Fibroblast of upper back skin (primary cell): Measurements from ENCODE around the gene ZFYVE28.
A peak's percentile ranks its signal among the peaks of the same experiment; 100 is the strongest.

Source experiments
- DNase-seq: peaks from one replicate; pipeline ENCODE4 v3.0.0-alpha.2; 2013

ZFYVE28 gene

DNA sequence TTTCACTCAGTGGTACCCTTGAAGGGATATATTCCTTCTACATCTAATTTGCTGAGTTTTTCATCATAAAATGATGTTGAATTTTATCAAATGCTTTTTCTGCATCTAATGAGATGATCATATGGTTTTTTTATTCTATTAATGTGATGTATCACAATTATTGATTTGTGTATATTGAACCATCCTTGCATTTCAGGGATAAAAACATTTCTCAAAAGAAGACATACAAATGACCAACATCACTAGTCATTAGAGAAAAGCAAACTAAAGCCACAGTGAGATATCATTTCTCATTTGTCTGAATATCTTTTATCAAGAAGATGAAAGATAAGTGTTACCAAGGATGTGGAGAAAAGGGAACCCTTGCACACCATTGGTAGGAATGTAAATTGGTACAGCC, 90.9 kb downstream of the ZFYVE28 start:
- DNase-seq = no peak

DNA sequence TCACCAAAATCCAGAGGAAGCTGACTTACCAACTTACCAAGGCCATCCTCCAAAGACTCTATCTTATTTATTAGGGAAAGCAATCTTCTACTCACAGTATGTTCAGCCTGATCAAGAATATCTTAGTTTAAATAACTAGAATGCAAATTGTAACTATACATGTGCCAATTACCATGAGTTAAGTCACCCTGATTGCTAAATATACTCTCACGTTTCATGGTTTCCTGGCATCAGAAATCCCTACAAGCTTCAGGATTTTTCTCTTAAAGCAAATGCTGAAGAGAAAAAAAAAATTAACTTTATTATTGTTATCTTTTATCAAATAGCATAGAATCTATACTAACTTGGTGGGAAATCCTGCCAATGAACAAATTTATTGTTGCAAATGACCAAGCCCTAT, 93.6 kb downstream of the ZFYVE28 start:
- DNase-seq = no peak

DNA sequence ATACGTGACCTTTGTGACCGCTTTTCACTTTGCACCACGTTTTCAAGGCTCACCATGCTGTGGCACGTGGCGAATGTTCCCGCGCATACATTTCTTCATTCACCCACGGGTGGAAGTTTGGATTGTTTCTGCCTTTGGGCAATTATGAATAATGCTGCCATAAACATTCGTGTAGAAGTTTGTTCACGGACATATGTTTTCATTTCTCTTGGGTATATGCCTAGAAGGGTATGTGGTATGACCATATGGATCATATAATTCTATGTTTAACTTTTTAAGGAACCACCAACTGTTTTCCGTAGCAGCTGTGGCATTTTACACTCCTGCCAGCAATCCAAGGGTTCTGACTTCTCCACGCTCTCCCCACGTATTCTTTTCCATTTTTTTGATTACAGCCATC, 95.6 kb downstream of the ZFYVE28 start:
- peak; percentile 40 for DNase-seq

GRCh38 chr4:2322227-2322626, 96.2 kb downstream of the ZFYVE28 start:
- DNase-seq = no peak

DNA sequence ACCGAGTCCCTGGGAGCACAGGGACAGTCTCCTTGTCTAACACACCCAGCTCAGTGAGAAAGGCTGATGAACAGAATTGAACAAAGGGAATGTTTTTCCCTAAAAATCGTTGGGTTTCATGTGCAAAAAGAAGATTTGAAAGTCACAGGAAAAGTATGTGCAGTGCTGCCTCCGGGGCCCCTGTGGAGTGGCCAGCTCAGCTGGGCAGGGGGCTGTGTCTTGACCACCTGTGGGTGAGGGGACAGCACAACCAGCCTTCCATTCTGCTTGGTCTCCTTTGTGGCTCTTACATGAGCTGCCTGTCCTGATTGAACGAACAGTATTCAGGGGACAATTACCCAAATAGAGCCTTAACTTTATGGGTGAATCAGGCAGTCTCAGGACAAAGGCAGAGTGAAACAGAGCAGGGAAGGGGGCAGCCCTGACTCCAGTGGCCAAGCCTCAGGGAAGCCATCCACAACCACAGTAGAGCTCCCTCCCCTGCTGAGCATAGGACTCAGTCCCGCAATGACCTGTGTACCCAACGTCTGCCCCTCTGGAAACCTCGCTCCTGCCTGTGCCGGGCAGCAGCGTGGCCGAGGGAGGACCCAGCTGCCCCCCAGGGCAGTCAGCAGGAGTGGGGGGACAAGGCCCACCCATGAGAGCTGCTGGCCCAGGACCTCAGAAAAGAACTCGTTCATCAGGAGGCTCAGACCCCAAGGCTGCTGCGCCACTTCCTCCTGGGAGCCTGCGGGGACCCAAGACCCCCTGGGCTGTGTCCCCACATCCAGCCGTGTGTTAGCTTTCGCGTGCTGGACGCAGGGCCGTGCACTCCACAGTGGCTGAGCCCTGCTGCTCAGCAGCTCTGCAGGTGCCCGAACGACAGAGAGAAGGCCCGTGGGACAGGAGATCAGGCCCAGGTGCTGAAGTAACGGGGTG, 96.9 kb downstream of the ZFYVE28 start:
- no peak for DNase-seq

DNA sequence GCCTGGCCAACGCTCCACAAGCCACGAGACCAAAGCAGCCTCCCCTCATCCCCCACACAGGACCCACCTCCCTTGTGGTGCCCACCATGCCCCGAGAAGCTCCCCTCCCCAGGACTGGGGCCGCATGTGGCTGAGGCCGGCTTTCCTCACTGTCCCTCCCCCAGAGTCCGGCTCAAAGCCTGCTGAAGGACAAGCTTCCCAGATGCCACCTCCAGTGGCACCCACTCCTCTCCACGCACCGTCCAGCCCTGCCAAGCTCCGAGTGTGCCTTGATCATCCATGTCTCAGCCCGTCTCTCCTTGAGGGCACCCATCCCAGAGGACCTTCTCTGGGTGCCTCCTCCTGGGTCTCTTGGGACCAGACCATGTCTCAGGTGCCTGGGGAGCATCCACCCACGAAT, 97.7 kb downstream of the ZFYVE28 start:
- DNase-seq = no peak

GRCh38 chr4:2320152-2320551, 98.3 kb downstream of the ZFYVE28 start:
- no peak for DNase-seq

- DNase-seq = no peak
Observed at GRCh38 chr4:2318885-2319284, 99.6 kb downstream of the ZFYVE28 start.

- DNase-seq = no peak
Observed at GRCh38 chr4:2318476-2318875, 100.0 kb downstream of the ZFYVE28 start.

DNA sequence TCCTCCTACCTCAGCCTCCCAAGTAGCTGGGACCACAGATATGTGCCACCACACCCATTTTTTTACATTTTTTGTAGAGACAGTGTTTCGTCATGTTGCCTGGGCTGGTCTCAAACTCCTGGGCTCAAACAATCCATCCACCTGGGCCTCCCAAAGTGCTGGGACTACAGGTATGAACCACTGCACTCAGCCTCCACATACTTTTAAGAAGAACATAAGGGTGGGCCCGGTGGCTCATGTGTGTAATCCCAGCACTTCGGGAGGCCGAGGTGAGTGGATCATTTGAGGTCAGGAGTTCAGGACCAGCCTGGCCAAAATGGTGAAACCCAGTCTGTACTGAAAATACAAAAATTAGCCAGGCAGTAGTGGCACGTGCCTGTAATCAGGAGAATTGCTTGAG, 105.1 kb downstream of the ZFYVE28 start:
- DNase-seq = no peak

GRCh38 chr4:2306773-2307410, 111.6 kb downstream of the ZFYVE28 start:
- DNase-seq = no peak

GRCh38 chr4:2305766-2306501, 112.5 kb downstream of the ZFYVE28 start:
- DNase-seq = no peak

GRCh38 chr4:2304877-2305561, 113.4 kb downstream of the ZFYVE28 start:
- no peak for DNase-seq

DNA sequence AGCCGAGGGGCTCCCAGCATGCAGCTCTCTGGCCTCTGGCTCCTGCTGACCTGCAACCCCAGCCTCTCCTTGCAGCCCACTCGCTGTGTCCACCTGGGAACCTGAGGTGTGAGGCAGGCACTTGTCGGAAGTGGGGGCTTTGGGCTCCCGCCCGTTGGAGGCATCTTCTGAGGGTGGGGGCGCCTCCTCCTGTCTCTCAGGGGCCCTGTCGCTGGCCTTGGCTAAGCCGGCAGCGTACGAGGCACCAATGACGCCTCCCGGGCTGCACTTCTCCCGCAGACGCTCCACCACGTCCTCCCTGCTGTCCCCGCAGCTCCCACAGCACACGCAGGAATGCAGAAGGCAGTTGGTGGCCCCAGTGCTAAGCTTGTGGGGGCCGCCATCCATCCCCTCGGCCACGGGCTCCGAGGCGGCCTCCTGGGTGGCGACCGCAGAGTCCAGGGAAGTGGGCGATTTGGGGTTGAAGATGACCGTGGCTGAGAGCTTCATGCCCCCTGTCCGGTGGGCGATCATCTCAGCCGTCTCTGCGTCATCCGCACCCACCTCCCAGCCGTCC, 114.0 kb downstream of the ZFYVE28 start:
- no peak for DNase-seq

DNA sequence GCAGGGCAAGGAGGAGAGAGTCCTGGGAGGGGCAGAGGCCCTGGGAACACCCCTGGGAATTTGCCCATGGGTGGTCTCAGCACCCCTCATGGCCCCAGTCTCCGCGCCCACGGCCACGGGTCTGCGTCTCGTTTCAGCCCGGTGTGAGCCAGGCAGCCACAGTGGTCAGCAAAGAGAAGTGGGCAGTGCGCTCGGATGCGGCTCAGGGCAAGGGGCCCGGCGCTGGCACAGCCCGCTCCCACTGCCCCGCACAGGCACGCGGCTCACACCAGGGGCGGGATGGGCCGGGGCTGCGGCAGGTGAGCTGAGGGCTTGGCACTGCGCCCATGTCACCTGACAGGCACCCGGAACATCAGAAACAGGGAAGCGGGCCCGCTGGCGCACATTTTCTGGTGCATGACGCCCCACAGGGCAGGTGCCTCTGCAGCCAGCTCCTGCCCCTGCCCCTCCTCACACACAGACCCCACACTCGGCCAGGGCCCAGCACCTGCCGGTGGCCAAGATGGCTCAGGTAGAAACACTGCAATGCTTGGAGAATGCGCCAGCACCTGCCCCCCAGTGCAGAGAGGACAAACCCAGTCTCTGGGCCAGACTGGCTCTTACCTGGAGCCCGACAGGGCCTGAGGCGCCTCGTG, 114.6 kb downstream of the ZFYVE28 start:
- no peak for DNase-seq

DNA sequence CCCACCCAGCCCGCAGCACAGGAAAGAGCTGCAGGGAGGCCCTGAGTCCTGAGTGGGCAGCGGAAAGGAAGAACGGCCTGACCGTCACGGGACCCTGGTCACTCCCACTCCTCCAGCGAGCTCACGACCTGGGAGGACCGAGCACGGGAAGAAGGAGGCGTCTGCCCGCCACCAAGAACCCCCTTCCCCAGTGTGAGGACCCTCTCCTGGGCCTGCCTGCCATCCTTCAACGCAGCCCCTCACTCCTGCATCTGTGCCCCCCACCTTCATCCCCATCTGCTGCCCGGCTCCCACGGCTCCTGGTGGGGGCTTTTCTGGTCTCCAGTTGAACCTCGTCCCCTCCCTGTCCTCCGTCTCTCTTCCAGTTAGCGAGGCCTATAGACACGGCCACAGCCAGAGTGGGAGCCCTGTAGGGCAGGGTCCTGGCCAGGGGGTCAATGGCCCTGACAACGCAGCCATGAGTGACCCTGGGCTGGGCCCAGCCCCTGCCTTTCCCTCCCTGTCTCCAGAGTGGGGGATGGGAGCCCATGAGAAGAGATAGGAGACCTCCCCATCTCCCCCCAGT, 115.2 kb downstream of the ZFYVE28 start:
- DNase-seq = no peak

GRCh38 chr4:2302387-2303119, 115.9 kb downstream of the ZFYVE28 start:
- DNase-seq = no peak

DNA sequence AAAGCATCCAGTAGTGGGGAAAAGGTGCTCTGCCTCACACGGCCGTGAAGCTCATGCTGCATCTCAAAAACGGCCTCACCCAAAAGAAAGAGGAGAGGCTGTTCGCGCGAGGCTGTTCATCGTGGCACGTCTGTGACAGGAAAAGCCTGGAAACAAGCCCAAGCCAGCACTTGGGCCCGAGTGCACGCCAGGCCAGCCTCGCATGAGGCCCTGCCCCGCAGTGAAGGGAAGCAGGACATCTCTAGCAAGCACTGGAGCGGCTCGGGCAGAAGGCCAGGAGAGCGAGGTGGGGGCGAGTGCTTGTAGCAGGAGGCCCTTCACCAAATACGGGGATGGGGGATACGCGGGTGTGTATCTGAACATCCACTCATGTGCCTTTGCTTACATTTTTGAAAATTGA, 116.6 kb downstream of the ZFYVE28 start:
- DNase-seq = no peak

DNA sequence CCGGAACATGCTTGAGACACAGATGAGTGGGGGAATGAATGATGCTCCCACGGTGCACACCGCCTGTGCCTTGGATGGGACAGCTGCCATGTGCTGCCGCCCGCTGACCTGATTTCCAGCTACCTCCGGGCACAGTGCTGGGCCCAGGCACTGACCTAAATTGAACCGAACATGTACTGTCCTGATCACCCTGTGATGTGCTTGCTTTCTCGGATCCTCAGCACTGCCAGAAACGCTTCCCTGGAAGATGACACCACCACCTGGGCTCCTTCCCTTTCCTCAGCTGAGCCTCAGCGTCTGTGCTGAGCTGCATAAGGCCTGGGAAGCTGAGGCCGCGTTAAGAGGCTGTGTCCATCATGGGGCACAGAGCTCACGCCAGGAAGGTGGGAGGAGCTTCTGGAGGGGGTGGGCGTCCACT, 117.2 kb downstream of the ZFYVE28 start:
- DNase-seq = no peak

GRCh38 chr4:2300431-2301224, 117.8 kb downstream of the ZFYVE28 start:
- no peak for DNase-seq
